Fibroblast of skin of right quadriceps (primary cell): Measurements from ENCODE around the gene TLE6.
A peak's percentile ranks its signal among the peaks of the same experiment; 100 is the strongest.
"Not testable (repeated sequence)": the region's sequence is repeated elsewhere in the genome, so short reads cannot be mapped to it uniquely, and the experiment has no call there.

Experiments used
- DNase-seq: peaks from one replicate; pipeline ENCODE4 v3.0.0-alpha.2; 2013

TLE6 gene

DNA sequence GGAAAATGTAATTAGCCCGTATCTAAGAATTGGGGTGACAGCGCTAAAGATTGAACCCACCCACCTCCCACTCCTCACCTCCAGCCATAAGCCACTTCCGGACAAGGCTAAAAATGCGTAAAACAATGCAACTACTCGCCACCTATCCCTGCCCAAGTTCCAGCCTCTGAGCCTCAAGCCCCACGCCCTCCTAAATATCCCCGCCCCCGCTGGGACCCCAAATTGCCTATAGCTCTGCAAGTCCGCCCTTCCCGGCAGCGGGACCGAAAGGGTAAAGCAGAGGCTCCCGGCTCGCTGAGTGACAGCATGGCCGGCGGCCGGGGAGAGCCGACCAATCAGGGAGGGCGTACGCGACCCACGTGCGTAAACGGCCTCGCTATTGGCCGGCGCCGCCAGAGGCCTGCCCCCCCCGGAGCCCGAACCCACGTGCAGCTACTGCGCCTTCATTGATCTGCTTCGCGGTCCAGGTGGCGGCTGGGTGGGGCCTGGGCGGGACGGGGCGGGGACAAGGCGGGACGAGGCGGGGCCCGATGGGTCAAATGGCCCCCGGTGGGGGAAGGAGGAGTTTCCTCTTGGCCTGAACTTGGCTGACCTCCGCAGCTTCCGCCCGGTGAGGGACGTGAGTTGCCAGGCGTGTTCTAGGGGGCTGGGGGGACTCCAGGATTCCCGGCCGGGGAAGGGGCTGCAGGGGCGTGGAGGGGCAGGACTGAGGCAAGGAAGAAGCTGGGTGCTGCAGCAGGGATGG lies at the start of gene TLE6:
TSS of gene TLE6 (plus strand) at position 564 of the 745 bp plus-strand sequence. CDS start 670 bp downstream, outside the sequence.
- peak; percentile 92 for DNase-seq

DNA sequence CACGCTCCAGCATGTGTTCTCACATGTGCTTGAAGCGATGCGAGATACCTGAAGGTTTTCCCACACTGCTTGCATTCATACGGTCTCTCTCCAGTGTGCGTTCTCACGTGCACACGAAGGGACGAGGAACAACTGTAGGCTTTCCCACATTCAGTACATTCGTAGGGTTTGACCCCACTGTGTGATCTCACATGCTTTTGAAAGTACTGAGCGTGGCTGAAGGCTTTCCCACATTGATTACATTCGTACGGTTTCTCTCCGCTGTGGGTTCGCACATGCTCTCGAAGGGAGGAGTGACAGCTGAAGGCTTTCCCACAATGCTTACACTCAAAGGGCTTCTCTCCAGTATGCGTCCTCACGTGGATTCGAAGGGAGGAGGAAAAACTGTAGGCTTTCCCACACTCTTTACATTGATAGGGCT lies 43.9 kb upstream of the TLE6 start:
- no peak for DNase-seq

DNA sequence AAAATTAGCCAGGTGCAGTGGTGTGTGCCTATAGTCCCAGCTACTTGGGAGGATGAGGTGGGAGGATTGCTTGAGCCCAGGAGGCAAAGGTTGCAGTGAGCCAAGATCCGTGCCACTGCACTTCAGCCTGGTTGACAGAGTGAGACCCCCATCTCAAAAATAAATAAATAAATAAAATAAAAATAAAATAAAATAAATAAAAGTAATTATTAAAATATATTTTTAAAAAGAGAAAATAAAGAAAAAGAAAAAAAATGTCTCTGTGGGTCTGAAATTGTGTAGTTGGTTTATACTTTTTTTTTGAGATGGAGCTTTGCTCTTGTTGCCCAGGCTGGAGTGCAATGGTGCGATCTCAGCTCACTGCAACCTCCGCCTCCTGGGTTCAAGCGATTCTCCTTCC lies 41.5 kb upstream of the TLE6 start:
- DNase-seq: not testable (repeated sequence)

DNA sequence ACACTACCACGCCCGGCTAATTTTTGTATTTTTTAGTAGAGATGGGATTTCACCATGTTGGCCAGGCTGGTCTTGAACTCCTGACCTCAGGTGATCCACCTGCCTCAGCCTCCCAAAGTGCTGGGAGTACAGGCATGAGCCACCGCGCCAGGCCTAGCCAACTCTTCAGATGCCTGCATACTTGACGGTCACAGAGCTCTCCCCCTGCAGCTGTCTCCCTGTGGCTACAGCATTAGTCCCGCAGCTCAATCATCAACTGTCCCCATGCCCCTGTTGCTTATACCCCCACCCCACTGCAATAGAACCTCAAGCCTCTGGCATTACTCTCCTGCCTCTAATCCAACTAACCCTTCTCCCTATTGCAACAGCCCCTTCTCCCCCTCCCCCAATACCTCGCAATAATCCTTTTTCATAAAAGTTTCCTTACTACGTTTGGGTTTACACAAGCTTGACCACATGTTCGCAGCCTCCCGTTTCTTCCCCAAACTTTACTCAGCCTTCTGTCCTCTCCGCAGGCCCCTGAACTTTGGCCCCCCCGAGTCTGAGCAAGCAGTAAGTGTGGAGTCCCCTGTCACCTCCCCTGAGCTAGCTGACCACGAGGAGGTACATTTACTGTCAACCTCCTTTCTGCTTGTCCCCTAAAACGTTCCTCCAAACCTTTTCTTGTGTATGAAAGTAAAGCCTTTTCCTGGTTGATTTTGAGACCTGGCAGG lies 34.3 kb upstream of the TLE6 start:
- DNase-seq: no peak

DNA sequence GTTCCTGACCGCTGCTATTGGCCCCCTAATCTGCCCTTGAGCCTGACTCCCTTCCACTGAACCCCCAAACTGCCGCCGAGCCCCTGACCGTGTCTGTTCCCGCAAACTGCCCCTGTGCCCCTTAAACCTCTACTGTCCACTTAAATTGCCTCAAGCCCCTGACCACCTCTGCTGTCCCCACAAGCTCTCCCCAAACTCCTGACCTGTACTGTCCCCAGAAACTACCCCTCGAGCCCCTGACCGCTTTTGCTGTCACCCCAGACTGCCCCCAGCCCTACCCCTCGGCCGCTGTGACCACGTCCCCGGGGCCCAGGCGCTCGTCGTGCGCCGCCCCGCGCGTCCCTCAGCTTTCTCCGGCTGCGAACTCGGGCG lies 33.0 kb upstream of the TLE6 start:
- no peak for DNase-seq

- DNase-seq: peak; percentile 99
Observed at GRCh38 chr19:2944775-2945574, 32.4 kb upstream of the TLE6 start, which contains the start of gene ZNF77. TSS of gene ZNF77 (minus strand) at chr19:2944971. CDS start at chr19:2944840, 131 bp downstream.

- DNase-seq: no peak
Observed at GRCh38 chr19:2945575-2946184, 31.7 kb upstream of the TLE6 start.

DNA sequence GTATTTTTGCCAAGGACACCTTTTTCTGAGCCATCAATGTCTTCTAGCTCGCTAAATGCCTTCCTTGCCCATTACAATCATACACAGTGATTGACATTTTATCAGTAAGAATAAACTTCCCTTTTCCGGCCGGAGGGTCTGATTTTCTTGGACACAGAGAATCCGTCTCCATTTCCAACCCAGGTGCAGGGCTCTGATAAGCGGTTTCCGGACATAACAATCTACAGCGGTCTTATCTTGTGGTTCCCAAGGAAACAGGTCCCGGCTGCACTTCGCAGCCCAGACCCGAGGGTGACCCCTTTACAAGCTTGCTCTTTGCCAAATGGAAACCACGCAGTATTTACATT lies 27.5 kb upstream of the TLE6 start:
- DNase-seq: no peak

- DNase-seq: peak; percentile 99
Observed at GRCh38 chr19:2950286-2951124, 26.9 kb upstream of the TLE6 start.

DNA sequence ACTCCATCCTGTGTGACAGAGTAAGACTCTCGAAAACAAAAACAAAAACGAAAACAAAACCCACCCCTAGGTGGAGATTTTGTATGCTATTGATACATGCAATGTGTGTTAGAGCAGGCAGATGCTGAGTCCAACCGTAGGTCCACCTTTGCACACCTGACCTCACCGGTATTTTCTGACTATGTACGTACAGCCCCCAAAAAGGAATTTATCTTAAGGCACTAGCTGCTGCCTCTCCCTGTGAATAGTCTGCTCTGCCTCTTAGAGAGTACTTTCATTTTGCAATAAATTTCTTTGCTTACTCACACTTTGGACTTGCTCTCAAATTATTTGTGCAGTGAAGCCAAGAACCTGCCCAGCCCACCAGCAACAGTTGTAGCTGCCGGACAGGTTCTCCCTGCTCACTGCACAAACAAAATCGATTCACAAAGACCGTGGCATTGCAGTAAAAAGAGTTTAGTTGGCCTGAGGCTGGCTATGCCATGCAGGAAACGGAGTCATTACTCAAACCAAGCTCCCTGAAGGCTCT lies 24.3 kb upstream of the TLE6 start:
- no peak for DNase-seq

DNA sequence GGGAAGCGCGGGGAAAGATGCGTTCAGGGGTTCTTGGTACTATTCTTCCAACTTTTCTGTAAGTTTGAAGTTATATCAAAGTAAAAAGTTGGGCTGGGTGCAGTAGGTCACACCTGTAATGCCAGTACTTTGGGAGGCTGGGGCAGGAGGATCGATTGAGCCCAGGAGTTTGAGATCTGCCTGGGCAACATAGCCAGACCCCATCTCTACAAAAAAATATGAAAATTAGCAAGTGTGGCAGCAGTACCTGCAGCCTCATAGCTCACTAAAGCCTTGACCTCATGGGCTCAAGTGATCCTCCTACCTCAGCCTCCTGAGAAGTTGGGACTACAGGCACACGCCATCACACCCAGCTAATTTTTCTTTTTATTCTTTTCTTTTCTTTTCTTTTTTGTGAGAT lies 20.2 kb upstream of the TLE6 start:
- no peak for DNase-seq

DNA sequence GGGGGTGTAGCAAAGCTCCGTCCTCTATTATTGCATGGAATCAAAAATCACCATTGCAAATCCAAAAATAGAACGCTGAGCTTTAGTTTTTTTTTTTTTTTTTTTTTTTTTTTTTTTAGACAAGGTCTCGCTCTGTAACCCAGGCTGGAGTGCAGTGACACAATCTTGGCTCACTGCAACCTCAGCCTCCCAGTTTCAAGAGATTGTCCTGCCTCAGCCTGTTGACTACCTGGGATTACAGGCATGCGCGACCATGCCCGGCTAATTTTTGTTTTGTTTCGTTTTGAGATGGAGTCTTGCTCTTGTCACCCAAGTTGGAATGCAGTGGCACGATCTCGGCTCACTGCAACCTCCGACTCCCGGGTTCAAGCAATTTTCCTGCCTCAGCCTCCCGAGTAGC lies 17.2 kb upstream of the TLE6 start:
- DNase-seq: no peak

GRCh38 chr19:2962018-2962670 lies 15.2 kb upstream of the TLE6 start:
- DNase-seq: peak; percentile 87

- no peak for DNase-seq
Observed at GRCh38 chr19:2963122-2963521, 14.2 kb upstream of the TLE6 start.

DNA sequence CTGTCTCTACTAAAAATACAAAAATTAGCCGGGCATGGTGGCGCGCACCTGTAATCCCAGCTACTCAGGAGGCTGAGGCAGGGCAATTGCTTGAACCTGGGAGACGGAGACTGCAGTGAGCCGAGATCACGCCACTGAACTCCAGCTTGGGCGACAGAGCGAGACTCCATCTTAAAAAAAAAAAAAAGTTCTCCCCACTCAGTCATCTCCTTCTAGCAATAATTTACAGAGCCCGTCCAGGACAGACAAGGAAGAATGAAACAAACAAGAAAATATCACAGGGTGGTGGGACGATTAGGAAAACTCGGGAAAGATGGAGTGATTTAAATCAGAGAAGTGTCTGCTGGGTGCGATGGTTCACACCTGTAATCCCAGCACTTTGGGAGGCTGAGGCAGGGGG lies 13.7 kb upstream of the TLE6 start:
- not testable (repeated sequence) for DNase-seq

DNA sequence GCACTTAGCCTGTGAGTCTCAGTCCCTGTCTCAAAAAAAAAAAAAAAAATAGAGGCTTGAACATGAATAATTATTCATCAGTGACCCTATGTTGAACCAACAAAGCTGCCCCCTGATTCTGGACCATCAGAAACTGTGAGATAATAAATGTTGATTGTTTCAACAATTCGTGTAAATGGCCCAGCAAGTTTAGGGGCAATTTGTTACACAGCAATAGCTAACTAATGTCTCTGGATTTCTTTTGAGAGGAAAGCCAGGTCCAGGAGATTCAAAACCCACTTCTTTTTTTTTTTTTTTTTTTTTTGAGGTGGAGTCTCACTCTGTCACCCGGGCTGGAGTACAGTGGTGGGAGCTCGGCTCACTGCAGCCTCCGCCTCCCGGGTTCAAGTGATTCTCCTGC lies 12.5 kb upstream of the TLE6 start:
- no peak for DNase-seq

GRCh38 chr19:2967972-2968371 lies 9.4 kb upstream of the TLE6 start:
- no peak for DNase-seq

GRCh38 chr19:2969104-2969504 lies 8.3 kb upstream of the TLE6 start:
- DNase-seq: no peak

- DNase-seq: no peak
Observed at GRCh38 chr19:2970201-2970835, 7.0 kb upstream of the TLE6 start.

- DNase-seq: no peak
Observed at GRCh38 chr19:2973229-2973628, 4.1 kb upstream of the TLE6 start.
